GM23248 (cell line): ENCODE data around the gene ABCA2. TPM values are rescaled to one million over a fixed set of nuclear protein-coding genes. Genes with fewer than 3 reads are reported as not detected.

Source experiments
- DNase-seq: peaks from one replicate; pipeline ENCODE4 v3.0.0-alpha.2; 2015
- H2AFZ ChIP-seq: fragments of 200-600 bp; sonication (generic); 2 replicates; pipeline ENCODE4 v1.6.1; 2016; ENCODE audit warnings: antibody characterized with exemption
- H3F3A ChIP-seq: fragments of 200-600 bp; sonication (generic); 2 replicates; pipeline ENCODE4 v1.6.1; 2016; ENCODE audit warnings: mild to moderate bottlenecking, antibody characterized with exemption, mixed run types; ENCODE audit not compliant: insufficient read depth
- H3K27ac ChIP-seq: fragments of 200-600 bp; sonication (generic); 2 replicates; pipeline ENCODE4 v1.5.1; 2016; ENCODE audit warnings: mild to moderate bottlenecking
- H3K27me3 ChIP-seq: fragments of 200-600 bp; sonication (generic); replicated peaks from 2 replicates; pipeline ENCODE4 v1.6.1; 2016; ENCODE audit warnings: mild to moderate bottlenecking; ENCODE audit not compliant: insufficient read depth
- H3K36me3 ChIP-seq: fragments of 200-600 bp; sonication (generic); 2 replicates; pipeline ENCODE4 v1.6.1; 2016; ENCODE audit warnings: low read depth, mild to moderate bottlenecking
- H3K4me1 ChIP-seq: fragments of 200-600 bp; sonication (generic); 2 replicates; pipeline ENCODE4 v1.6.1; 2016; ENCODE audit warnings: mild to moderate bottlenecking; ENCODE audit not compliant: insufficient read depth
- H3K4me2 ChIP-seq: fragments of 200-600 bp; sonication (generic); one replicate; pipeline ENCODE4 v1.6.1; 2016; ENCODE audit warnings: mild to moderate bottlenecking; ENCODE audit not compliant: unreplicated experiment
- H3K4me3 ChIP-seq: fragments of 200-600 bp; sonication (generic); 2 replicates; pipeline ENCODE4 v1.5.1; 2016; ENCODE audit warnings: mild to moderate bottlenecking
- H3K79me2 ChIP-seq: fragments of 200-600 bp; sonication (generic); 2 replicates; pipeline ENCODE4 v1.6.1; 2016; ENCODE audit warnings: mild to moderate bottlenecking; ENCODE audit not compliant: insufficient read depth
- H3K9ac ChIP-seq: fragments of 200-600 bp; sonication (generic); 2 replicates; pipeline ENCODE4 v1.6.1; 2016; ENCODE audit warnings: mild to moderate bottlenecking
- H3K9me2 ChIP-seq: fragments of 200-600 bp; sonication (generic); 2 replicates; pipeline ENCODE4 v1.6.1; 2016; ENCODE audit warnings: mixed run types, mild to moderate bottlenecking, moderate library complexity; ENCODE audit not compliant: insufficient read depth
- H3K9me3 ChIP-seq: fragments of 200-600 bp; sonication (generic); one replicate; pipeline ENCODE4 v1.6.1; 2017; ENCODE audit warnings: low read depth
- H4K20me1 ChIP-seq: fragments of 200-600 bp; sonication (generic); 2 replicates; pipeline ENCODE4 v1.6.0; 2016; ENCODE audit not compliant: insufficient read depth
- EZH2 ChIP-seq: fragments of 200-600 bp; sonication (generic); IDR thresholded peaks from 2 replicates; pipeline ENCODE4 v1.6.1; 2018; ENCODE audit warnings: antibody characterized with exemption, mild to moderate bottlenecking; ENCODE audit not compliant: insufficient read depth, poor library complexity, severe bottlenecking
- EZH2phosphoT487 ChIP-seq: fragments of 200-600 bp; sonication (generic); IDR thresholded peaks from 2 replicates; pipeline ENCODE4 v1.6.1; 2018; ENCODE audit warnings: antibody characterized with exemption, moderate library complexity, mild to moderate bottlenecking, low read depth; ENCODE audit not compliant: insufficient read depth
- WGBS, 2 experiments: methylation state at CpG; one replicate each; pipeline ENCODE4 v1.1.6; 2015 to 2017; ENCODE audit warnings: low lambda C conversion rate in 2 of 2, low coverage in 1 of 2; ENCODE audit errors: missing lambda C conversion rate in 2 of 2; 5-methylcytosine and 5-hydroxymethylcytosine counted together
- in situ Hi-C: fragments of 300-500 bp; cut with MboI; formaldehyde crosslinking; loops from 2 replicates; pipeline ENCODE4 v1.15.0; 2020
- polyA plus RNA-seq: library from polyadenylated mRNA; unstranded; fragments of >200 nt; fragmentation: Nextera tagmentation; extraction: Ambion mirVana; gene quantifications from 2 replicates; pipeline ENCODE4 v1.2.1, GENCODE V29; 2016
- total RNA-seq: library from RNA; depleted of rRNA; stranded (reverse); fragments of >200 nt; shearing (Covaris generic); gene quantifications from 2 replicates; pipeline ENCODE4 v1.2.3, GENCODE V29; 2014

Gene ABCA2
- total and polyA plus RNA-seq, 2 experiments from 2014 or later = 21.1 to 33.2 TPM

DNA sequence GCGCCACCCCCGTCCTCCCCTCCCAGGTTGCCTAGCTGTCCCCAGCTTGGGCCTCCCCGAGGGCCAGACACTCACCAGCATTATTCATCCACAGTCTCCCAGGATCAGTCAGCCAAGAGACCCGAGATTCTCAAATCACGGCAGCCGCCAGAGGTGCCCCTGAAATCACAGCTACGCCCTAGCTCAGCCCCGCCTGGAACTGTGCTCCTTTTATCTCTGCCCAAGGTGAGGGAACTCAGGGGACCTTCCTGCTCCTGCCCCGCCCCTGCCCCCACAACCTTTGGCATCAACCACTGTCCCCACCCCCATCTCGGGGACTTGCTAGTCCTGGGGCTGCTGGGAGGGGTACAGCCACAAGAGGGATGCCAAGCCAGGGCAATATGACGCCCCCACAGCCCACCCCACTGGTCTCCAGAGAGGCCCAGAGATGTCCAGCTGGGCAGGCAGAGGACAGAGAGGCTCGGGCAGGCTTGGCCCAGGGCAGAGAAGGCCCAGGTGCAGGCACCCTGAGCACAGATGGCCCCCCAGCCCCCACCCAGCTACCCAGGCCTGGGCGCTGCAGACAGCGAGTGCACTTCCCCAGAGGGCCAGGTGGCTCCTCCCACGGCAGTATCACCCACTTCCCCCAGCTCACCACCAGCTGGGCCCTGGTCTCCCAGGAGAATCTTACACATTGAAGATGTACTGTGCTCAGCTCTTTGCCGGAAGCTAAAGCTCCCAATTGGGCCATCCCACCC, 4.0 kb upstream of the ABCA2 start, which contains the start of gene FUT7:
FUT7 (minus strand) TSS at position 185 of the 737 bp plus-strand sequence; CDS start at position 88, 97 bp downstream.
- Histone ChIP-seq H3K9me3 (no peaks in the 10 kb centered on the region), H3K4me2 (no peak within 1 kb of the TSS), H3K79me2 (no peaks in the 10 kb centered on the region), H3K4me1 (no peaks in the 10 kb centered on the region), H3K27me3 (no peaks in the 10 kb centered on the region), H4K20me1 (no peaks in the 10 kb centered on the region), H3K9me2 (no peaks in the 10 kb centered on the region), H2AFZ (no peak within 1 kb of the TSS), H3F3A (no peaks in the 10 kb centered on the region), H3K27ac (no peak within 1 kb of the TSS), H3K36me3 (no peaks in the 10 kb centered on the region), H3K4me3 (no peak within 1 kb of the TSS), H3K9ac (no peak within 1 kb of the TSS)
- in situ Hi-C loops = loop anchor here (10.0 kb wide), 1 partner anchor 257 kb away; no protein-coding TSS in a partner anchor
- 71 to 75% methylated on average over 12 to 16 of the region's 16 CpGs for WGBS, 2 experiments
- TF ChIP-seq EZH2 (no peak), EZH2phosphoT487 (no peak)
- no peak for DNase-seq

DNA sequence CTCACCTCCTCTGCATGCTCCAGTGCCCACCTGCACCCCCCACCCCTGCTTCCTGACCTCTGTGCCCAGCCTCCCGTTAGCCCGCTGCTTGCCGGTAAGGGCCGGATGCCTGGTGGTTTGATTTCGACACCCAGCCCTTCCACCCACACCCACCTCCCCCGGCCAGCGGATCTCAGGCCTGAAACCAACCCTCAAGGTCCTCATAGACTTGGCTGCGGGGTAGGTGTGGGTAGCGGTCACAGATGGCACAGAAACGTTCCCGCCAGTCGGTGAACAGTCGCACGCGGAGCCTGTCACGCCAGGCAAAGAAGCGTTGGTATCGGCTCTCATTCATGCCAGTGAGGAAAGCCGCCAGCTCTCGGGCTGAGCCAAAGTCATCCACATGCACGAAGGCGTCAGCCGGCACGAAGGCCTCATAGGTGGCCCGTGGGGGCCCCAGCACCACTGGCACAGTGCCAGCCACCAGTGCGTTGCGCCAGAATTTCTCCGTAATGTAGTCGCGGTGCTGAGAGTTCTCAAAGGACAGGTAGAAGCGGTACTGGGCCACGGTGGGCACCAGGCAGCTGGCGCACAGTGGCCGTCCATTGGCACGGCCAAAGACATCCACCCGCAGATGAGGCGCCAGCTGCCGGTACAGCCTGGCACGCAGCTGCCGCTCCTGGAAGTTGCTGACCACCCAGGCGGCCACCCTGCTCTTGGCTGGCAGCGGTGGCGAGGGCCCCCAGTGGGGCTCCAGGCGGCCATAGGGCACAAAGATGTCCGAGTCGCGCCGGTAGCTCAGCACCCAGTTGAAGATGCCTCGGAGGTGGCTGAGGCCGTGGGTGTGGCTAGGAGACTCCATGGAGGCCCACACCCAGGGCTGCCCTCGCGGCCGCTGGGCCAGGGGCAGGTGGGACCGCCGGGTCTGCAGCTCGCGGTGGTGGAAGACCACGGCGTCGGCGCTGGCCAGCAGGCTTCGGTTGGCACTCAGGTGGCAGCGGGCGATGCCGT, 2.8 kb upstream of the ABCA2 start:
- WGBS, 2 experiments = 89 to 93% methylated on average over 65 of the region's 65 CpGs
- DNase-seq = no peak
- H3F3A ChIP-seq = no peaks in the 10 kb centered on the region
- H3K27me3 ChIP-seq = no peaks in the 10 kb centered on the region
- H3K4me3 ChIP-seq = no peak overlapping the region
- H3K4me2 ChIP-seq = no peak overlapping the region
- H3K27ac ChIP-seq = no peak overlapping the region
- no peak overlapping the region for H3K9ac ChIP-seq
- H3K9me2 ChIP-seq = no peaks in the 10 kb centered on the region
- no peak overlapping the region for H2AFZ ChIP-seq
- in situ Hi-C loops = loop anchor here (10.0 kb wide), 1 partner anchor 256 kb away; no protein-coding TSS in a partner anchor
- H3K79me2 ChIP-seq = no peaks in the 10 kb centered on the region
- no peaks in the 10 kb centered on the region for H3K9me3 ChIP-seq
- no peaks in the 10 kb centered on the region for H3K36me3 ChIP-seq
- TF ChIP-seq EZH2 = no peak
- no peaks in the 10 kb centered on the region for H3K4me1 ChIP-seq
- no peaks in the 10 kb centered on the region for H4K20me1 ChIP-seq

DNA sequence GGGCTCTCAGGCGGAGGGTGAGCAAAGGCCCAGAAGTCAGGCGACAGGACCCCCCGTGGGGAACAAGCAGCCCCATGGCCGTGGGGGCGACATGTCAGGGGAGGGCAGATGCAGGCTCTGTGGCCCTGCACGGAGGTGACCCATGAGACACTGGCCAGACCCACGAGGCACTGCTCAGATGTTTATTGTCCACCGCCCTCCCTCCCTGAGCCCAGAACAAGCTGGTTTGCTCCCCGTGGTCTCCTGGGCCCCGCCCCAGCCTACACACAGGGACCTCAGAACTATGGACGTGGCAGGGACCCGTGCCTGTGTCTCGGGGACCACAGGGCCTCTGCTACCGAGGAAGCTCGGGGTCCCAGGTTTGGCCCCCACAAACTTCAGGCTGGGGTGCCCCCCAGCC, 2.0 kb upstream of the ABCA2 start:
- Histone ChIP-seq H3K36me3 (no peaks in the 10 kb centered on the region), H4K20me1 (no peaks in the 10 kb centered on the region), H2AFZ (no peak overlapping the region), H3K27ac (no peak overlapping the region), H3K79me2 (no peaks in the 10 kb centered on the region), H3K9me3 (no peaks in the 10 kb centered on the region), H3K4me3 (no peak overlapping the region), H3K27me3 (no peaks in the 10 kb centered on the region), H3K4me1 (no peaks in the 10 kb centered on the region), H3F3A (no peaks in the 10 kb centered on the region), H3K4me2 (no peak overlapping the region), H3K9ac (no peak overlapping the region), H3K9me2 (no peaks in the 10 kb centered on the region)
- no peak for DNase-seq
- TF ChIP-seq EZH2phosphoT487 = no peak
- no peak for TF ChIP-seq EZH2
- 63 to 74% methylated on average over 10 to 15 of the region's 15 CpGs for WGBS, 2 experiments
- in situ Hi-C loops = loop anchor here (10.0 kb wide), 1 partner anchor 255 kb away; no protein-coding TSS in a partner anchor

DNA sequence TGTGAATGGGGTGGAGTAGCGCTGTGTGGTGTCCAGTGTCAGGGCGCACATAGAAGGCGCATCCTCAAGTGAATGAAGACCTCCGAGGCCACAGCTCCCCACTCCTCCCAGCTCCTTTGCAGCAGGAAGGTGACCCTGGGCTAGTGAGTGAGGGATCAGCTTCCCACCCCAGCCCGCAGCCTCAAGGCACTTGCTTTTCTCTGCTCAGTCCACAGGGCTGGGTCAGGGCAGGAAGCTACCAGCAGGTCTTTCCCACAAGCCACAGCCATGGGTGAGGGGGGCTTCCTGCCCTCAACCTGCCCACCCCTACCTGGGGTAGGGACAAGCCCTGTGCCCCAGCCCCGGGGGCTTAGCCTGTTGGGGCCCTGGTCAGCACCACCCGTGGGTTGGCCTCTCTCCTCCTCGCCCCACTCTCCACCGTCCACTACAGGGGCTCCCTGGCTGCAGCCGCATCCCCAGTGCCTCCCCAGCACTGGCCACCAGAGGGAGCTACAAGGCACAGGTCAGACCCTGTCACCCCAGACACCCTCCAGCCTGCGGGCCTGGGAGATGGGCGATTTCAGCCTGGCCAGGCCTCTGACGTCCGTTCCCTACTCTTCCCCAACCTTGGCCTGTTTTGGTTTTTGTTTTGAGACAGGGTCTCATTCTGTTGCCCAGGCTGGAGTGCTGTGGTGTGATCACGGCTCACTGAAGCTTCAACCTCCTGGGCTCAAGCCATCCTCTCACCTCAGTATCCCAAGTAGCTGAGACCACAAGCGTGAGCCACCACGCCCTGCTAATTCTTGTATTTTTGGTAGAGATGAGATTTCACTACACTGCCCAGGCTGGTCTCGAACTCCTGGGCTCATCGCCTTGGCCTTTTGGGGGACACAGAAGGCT, 1.3 kb upstream of the ABCA2 start:
- H3K79me2 ChIP-seq = no peaks in the 10 kb centered on the region
- H3K9me3 ChIP-seq = no peaks in the 10 kb centered on the region
- H3K4me1 ChIP-seq = no peaks in the 10 kb centered on the region
- H4K20me1 ChIP-seq = no peaks in the 10 kb centered on the region
- 28 to 34% methylated on average over 19 of the region's 19 CpGs for WGBS, 2 experiments
- H3K27me3 ChIP-seq = no peaks in the 10 kb centered on the region
- H3K9me2 ChIP-seq = no peaks in the 10 kb centered on the region
- no peak overlapping the region for H3K9ac ChIP-seq
- no peaks in the 10 kb centered on the region for H3F3A ChIP-seq
- no peaks in the 10 kb centered on the region for H3K36me3 ChIP-seq
- TF ChIP-seq EZH2phosphoT487 (no peak), EZH2 (no peak)
- H3K4me3 ChIP-seq = no peak overlapping the region
- peak overlapping the region; percentile 86 for H3K4me2 ChIP-seq
- no peak overlapping the region for H2AFZ ChIP-seq
- peak; percentile 69 for DNase-seq
- in situ Hi-C loops = no loop called here
- H3K27ac ChIP-seq = no peak overlapping the region
